DMS53 treated with DMSO at 0.1 percent for 48 hours (cell line): ENCODE measurements around the gene EMILIN2.
"Not testable (repeated sequence)": the region's sequence is repeated elsewhere in the genome, so short reads cannot be mapped to it uniquely, and the experiment has no call there.

Experiments used
- DNase-seq: peaks from one replicate; lab custom pipeline; 2025; ENCODE audit not compliant: unreplicated experiment; lab: John Stamatoyannopoulos, UW

EMILIN2 gene

DNA sequence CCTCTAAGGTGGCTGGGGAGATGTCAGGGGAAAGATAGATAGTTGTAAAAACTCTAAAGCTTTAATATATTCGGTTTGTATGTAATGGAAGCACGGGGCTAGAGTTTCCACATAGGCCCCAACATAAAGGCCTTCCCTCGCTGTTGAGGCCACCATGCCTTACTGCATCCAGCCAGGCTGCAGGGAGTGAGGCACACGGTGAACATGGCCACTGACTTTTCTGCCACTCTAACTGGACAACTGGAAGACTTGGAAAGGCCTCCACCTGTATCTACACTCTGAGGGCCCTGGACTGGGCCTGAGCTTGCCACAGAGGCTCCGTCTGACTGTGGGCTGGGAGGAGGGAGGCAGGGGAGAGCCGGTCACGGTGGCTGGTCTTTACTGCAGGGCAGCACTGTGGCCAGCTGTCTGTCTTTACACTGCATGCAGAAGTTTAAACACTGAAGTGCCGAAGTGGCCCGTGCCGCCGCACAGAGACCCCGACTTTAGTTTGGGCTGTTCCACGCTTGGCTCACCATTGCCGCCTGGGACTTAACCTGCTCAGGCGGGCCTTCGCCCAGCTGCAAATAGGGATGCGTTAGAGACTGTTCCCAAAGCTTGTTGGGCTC lies 66.7 kb downstream of the EMILIN2 start:
- no peak for DNase-seq

DNA sequence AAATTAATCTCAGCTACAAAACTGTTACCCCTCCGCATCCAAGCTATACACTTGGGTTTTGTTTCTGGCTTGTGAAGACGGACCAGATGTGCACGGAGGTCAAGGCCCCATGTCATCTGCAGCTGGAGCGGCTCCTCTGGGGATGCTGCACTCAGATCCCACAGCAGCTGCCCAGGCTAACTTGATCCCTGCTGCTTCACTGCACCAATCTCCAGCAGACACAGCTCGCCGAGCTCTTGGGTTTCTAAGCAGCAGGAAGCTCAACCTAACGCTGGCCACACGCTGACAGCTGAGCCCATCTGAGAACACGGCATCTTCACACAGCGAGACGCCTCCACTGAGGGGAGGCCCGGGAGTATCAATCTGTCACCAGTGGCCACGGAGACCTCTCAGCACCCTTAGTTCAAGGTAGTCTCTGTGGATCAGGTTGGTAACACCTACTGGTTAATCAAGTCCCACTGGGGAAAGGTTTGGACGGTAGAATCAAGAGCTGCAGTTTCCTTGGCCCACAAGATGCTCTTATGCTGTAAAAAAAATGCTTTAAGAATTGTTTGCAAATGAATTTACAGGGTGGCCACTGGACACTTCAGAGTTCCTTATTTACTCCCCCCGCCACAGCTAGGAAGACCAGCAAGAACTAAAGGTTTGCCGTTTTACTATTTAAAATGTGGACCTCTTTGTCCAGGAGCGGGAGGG lies 67.5 kb downstream of the EMILIN2 start:
- DNase-seq = no peak

DNA sequence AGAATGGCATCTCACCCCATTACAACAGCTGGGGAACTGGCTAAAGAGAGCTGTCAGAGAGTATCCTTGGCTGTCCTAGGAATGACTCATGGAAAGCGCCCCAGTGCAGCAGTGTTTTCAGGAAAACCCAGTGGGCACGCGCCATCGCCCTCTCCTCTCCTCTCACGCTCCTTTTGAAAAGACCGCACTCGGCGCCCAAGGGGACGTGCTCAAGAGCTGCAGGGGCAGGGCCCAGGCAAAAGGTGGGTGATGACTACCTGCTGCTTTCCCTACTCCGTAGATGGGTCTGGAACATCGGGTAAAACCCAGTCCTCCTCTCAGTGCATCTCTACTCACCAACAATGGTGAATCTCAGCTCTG lies 68.1 kb downstream of the EMILIN2 start:
- no peak for DNase-seq

DNA sequence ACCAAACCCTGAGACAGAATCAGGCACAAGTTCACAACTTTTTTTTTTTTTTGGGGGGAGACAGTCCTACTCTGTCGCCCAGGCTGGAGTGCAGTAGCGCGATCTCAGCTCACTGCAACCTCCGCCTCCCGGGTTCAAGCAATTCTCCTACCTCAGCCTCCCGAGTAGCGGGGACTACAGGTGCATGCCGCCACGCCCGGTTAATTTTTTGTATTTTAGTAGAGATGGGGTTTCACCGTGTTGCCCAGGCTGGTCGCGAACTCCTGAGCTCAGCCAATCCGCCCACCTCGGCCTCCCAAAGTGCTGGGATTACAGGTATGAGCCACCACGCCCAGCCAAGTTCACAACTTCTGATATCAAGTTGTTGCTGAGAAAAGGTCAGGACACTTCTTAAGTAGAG lies 68.7 kb downstream of the EMILIN2 start:
- not testable (repeated sequence) for DNase-seq

DNA sequence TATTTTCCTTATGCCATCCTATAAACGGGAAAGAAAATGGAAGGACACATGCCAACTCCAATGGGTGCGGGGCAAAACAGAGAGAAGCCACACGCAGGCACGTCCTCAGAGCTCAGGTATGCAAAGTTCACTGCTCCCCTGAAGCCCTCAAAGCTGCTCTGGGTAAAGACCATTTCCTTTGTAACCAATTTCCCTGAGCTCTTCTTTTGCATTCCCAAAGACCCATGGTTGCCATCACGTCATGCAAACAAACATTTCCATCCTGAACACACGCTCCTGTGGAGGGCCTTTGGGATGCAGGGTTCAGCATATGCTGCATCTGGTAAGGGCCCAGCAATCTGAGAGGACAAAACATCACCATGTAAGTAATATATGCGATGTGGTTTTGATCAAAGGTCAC lies 69.4 kb downstream of the EMILIN2 start:
- no peak for DNase-seq

DNA sequence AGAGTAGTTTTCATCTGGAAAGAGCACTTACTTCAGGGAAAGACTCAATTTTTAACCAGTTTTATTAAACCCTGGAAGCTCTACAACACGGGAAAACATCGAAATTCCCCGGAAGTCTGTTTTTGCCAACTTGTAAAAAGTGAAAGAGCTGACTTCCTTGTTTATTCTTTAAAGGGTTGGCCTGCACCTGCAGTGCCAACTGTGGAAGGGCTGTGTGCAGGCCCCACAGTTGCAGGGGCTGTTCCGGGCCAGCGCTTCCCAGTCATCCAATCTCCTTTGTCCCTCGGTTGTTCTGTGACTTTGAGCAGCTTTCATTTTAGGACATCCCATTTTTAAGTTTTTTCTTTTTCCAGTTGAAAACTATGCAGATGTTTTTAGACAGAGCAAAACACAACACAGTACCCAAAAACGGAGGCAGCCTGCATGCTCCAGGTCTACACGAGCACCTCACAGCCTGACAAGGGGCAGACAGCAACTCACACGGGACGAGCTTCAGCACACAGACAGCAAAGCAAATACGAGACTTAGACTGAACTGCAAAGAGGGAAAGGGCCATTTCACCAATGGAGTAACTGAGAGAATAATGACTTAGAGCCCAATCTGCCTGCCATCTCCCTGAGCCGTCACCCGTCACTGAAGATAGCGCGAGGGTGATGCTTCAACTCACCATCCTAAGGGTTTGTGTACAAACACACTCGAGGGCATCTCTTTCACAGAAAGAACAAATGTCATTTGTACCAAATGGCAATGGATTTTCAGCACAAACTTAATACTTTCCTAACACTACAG lies 70.6 kb downstream of the EMILIN2 start:
- peak; percentile 77 for DNase-seq

DNA sequence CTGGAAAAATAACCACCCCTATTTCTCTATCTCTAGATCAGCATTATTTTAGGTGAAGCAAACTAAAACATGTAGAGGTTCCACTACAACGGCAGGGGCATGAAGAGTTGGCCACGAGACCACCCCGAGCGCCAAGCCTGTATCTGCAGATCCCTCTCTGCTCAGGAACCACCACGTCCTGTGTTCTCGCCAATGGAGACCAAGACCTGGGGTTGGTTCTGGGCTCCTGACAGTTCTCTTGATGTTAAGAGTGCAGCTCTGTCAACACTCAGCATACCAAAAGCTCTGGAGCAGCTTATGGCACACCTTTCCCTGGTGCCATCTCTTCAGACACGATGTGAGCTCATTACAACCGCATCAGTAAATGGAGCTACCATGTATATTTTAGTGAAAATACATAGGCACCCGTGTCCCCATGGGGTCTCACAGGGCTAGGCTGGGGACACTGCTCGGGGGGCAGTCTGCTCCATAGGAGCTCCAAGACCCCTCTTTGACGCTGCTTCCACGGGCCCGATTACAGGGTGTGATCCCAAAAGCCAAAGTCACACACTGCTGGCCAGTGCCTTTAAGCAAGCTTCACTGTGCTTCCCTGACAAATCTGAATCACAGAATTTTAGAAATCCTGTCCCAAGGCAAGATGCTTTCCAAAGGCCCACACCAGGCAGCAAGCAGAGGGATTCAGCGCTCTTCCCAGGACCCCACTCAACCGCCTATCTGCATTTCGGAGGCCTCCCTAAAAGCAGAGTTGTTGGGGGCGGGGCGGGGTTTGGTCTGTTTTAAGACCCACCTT lies 72.2 kb downstream of the EMILIN2 start:
- no peak for DNase-seq

DNA sequence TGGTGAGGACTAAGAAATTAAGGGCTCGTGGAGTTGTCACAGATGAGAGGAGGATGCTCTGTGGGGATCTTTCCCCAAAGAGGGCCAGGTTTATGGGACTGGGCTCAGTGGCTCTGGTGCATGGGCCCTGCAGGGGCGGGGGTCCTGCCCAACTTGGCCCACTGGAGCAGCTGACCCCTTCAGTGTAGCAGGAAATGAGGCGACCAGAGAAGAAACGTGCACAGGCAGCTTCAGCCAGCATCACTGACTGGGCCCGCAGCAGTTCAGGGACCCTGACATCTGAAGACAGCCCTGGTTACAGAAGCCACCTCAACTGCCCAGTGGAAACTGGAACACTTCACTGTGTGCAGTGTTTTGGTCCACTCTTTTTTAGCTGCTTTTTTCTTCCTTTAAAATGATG lies 72.8 kb downstream of the EMILIN2 start:
- DNase-seq = no peak

DNA sequence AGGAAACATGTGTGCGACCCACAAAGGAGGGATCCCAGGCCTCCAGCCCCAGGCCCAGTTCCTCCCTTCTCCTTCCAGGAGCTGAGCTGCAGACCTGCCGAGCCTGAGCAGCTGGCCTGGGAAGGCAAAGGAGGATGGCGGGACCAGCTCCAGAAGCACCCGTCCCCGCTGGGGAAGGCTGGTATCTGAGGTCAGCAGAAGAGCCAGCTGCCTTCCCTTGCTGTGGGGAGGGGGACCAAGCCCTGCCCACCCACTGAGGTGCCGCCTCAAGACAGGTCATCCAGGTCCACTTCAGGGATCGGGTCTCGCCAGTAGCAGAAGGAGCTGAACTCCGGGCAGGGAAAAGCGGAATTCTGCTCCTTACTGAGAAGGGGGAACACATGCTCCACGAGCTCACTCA lies 73.2 kb downstream of the EMILIN2 start:
- no peak for DNase-seq

DNA sequence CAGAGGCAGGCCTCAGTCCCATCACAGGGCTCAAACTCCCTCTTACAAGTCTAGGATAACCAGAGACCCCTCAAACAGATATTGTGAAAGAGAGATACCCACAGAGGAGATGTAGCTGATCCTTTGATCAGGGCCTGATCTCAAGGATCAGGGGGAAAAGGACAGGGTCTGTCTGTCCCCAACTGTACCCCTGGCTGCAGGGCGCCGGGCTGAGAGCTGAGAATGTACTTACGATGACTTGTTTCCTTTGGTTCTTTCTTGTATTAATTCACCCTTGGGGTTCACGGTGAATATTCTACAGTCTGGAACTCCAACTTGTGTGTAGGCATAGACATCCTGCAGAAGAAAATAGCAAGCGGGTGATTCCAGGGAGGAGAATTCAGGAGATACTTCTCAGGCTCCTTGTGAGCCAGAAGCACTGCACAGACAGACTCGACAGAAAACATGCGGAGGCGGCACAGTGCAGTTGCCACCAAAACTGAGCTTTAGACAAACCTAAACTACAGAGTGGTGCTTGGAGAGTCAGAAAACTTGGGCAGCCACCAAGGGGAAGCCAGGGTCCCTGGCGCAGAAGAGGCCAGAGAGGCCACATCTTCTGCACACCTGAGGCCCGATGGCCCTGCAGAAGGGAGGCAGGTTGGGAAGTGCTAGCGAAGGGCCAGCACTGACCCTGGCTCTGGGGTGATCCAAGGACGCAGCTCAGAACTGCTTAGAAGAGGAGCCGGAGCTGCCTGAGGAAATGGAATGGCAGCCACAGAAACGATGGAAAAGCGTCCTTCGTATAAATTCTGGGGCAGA lies 73.9 kb downstream of the EMILIN2 start:
- no peak for DNase-seq

DNA sequence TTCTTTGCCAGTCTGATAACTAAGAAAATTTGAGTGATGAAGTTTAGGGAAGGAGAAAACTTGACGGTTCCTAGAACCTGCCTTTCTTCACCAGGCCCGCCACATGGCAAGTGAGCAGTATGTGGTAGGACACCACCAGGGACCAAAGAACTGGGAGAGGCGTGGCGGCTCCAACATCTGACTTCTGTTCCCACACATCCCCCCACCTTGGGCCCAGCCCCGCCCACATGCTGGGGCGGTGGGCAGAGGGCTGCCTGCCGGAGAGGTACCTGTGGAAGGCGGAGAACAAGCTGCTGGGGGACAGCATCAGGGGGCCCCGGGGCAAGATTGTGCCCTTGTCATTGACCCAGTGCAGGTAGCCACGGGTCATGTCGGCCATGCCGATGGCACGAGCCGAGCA lies 75.0 kb downstream of the EMILIN2 start:
- DNase-seq = no peak

DNA sequence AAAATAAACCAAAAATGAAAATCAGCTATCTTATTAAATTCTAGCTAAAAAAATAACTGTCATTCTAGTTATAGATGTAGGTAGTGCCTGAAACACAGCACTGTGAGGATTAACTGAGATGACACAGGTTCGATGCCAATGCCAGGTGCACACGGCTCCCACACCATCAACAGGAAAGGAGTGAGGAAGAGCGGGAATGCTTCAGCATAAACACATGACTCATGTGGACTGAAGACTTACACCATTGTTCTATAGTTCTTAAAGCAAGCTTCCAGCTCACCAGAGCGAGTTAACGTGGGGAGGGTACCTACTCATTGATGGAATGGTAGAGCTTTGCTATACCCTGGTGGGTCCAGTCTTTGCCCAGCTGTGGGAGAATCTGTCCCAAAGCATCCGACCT lies 76.7 kb downstream of the EMILIN2 start:
- DNase-seq = no peak

DNA sequence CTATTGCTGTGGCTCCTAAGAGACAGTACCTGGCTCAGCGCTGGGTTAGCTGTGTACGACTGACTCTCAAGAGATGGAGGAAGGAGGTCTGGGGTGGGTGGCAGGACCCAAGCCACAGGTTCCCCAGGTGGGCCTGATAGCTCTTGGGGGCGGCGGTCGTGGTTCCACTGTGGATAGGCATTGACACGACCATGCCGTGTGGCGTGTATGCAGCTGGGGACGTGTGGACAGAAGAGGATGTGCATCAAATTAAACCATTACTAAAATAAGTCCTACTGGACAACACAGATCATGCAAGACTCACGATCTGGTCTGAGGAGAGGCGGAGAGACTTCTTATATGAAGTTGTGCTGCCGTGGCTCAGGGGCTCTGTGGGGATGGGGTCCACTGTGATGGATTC lies 78.1 kb downstream of the EMILIN2 start:
- DNase-seq = no peak

DNA sequence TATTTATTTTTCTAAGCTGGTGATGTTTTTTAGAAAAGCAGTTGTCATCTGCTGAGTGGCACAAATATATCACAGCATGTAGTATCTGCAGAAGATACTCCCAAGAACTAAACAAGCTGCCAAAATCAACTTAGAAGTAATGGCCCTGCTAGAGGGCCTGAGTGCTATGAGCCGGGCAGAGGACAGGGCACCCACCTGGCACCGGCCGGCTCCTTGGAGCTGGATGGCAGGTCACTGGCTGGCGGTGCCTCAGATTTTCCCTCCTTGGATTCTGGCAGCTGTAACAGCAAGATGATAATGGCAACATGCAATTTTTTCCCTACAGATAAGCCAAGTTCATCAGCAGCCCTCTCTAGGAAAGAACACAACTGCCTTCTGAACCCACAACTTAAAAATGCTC lies 79.7 kb downstream of the EMILIN2 start:
- no peak for DNase-seq

DNA sequence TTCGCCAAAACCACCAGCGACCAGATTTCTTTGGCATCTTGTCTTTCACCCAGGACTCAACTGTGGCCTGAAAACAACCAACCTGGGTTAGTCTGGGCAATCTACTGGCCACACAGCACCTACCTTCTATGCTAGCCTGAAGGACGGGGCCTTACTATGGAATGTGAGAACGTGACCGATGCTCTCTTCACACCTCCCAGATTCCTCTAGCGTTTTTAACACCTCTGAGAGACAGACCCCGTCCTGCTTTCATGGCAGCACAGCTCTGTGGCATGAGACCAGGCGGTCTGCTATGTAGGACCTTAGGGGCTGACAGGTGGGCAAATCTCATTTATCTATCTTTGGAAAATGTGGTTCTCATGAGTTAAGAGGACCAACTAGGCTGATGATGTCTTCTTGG lies 80.9 kb downstream of the EMILIN2 start:
- no peak for DNase-seq

DNA sequence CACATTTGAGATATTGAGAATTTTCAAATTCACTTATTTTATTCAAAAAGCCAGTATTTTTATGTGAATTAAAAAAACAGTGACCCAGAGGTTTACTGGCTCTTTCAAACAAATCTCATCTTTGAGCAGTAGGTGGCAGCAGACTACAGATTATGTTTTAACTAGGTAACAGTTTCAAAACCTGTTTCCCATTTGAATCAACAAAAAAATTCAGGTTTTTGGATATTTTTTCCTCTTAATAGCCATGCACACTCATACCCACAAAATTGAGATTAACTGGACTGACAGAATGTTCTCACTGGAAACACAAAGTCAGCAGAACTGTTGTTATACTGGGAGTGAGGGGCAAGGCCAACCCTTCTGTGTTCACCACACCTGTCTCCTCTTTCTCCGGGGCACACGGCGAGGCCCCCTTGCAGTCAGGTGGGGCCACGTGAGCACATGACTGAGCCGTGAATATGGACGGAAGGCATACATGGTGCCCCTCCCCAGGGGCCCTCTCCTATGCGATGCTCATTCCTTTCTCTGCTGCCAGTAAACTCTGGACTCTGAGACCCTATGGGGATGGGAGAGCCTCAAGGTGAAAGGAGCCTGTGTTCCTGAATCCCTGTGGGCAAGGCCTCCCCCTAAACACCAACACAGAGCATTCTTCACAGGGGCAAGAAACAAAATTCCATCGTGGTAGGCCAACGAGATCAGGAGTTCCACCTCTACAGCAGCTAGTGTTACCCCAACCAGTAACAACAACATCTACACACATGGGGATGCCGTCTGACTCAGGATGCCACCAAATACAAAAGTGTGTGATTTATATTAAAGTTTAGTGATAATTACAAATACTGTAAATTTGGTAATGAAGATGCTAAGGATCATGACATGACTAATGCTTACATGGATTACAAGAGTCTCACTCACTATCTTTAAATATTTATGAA lies 85.7 kb downstream of the EMILIN2 start:
- DNase-seq = peak; percentile 86

DNA sequence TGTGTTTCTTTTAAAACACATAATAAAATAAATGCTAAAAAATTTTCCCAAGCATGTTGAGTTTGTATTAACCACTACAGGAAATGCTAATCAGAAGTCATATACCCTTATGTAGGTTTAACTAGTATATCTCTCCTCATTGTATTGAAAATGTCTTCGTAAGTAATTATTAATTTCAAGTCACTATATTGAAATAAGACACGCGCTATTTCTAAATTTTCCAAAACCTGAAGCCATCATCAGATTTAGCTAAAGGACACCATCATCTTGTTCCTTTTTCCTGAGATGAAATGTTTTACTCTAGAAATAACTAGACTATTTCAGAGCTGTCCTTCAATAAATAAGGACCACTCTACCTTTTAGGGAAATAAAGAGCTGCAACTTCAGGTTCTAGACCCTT lies 87.2 kb downstream of the EMILIN2 start:
- no peak for DNase-seq

DNA sequence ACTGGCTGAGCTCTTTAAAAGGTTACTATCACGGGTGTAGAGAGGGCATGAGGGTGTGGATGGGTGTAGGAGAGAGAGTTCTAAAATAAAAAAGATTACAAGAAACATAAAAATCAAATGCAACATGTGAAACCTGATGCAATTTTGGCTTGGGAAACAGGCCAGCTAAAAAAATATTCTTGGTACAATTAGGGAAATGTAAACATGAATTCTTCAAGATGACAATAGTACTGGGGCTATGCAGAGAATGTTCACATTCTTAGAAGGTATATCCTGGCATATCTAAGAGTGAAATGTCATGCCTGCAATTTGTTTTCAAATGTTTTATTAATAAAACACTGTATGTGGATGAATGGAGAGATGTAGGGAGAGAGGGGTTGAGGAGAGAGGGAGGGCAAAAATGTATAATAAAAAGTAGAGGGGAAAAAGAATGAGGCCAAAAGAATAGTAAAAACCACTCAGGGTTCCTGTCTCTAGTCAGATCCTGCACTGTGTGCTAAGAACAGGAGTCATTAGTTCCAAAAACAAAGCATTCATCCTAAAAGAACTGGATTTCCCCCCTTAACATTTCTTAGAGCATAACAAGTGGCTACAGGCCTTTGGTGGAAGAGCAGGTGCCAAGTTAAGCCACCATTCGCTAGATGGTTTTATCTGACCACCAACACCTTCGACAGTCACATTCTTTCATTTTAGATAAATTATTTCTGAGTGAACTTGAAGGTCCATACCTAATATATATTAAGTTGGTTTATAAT lies 88.8 kb downstream of the EMILIN2 start:
- no peak for DNase-seq

DNA sequence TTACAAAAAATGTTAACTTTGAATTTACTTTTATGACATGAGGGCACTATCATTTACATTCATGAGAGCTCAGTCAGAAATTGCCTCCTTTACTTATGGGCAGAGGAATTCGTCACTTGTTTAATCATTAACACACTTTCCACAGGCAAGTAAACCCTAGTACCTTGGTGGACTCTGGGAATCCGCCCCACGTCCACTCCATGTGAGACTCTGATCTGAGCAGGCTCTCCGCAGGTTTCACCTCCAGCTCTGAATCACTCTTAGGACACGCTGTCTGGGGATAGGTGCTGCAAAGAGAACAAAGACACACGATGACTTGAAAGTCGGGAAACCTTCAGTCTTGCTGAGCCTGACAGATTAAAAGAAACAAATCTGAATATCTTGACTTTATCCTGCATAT lies 92.5 kb downstream of the EMILIN2 start:
- peak; percentile 97 for DNase-seq
